NCI-H2171 (cell line): ENCODE measurements around the gene FREM1.

Experiments
- DNase-seq: peaks from one replicate; lab custom pipeline; 2025; lab: John Stamatoyannopoulos, UW

The FREM1 gene

DNA sequence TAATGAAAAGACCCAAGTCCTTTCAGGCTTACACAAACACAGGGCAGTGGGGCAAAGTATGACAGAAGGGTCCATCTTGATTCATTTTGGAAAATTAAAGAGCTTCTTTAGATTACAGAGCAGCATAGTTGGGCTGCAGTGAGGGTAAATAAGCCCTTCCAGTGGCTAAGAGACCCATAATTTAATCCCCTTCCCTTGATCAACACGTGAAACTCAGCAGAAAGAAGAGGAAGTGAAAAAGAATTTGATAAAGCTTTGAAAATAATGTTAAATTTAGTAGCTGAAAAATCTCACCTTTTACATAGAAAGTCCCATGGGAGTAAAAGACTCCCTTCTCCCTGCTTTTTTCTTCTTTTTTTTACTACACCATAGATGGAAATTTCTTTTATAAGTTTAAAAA, 87.6 kb downstream of the FREM1 start:
- no peak for DNase-seq

DNA sequence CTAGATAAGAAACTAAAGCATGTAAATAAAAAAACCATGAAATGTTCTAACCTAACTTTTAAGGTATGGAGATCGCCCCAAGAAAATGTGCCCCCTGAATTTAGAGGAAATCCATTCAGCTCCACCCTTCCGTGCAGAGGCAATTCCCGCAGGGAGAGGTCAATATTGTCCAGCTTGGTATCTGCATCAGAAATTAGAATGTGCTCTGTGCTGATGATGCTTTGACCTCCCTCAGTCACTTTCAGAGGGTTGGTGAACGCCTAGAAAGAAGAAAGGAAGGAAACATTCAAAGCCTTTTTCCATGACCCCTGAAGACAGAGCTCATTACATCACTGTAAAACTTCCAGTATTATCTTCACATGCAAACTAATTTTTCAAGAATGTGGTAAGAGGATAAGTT, 91.0 kb downstream of the FREM1 start:
- DNase-seq: no peak

DNA sequence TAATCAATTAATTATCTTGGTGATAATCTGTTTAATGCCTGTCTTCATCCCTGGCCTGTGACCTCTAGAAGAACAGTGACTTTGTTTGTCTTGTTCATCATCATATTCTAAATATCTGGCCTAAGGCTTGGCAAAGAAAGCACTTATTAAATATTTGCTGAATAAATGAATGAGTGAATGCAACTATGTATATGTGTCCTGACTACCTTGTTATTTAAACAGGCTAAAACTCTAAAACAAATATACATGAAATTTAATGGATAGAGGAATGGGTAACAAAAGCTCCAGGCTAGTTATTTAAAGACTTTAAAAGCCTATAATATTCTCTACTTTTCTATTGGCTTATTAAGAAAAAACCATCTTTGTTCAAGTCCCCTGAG, 96.0 kb downstream of the FREM1 start:
- no peak for DNase-seq

DNA sequence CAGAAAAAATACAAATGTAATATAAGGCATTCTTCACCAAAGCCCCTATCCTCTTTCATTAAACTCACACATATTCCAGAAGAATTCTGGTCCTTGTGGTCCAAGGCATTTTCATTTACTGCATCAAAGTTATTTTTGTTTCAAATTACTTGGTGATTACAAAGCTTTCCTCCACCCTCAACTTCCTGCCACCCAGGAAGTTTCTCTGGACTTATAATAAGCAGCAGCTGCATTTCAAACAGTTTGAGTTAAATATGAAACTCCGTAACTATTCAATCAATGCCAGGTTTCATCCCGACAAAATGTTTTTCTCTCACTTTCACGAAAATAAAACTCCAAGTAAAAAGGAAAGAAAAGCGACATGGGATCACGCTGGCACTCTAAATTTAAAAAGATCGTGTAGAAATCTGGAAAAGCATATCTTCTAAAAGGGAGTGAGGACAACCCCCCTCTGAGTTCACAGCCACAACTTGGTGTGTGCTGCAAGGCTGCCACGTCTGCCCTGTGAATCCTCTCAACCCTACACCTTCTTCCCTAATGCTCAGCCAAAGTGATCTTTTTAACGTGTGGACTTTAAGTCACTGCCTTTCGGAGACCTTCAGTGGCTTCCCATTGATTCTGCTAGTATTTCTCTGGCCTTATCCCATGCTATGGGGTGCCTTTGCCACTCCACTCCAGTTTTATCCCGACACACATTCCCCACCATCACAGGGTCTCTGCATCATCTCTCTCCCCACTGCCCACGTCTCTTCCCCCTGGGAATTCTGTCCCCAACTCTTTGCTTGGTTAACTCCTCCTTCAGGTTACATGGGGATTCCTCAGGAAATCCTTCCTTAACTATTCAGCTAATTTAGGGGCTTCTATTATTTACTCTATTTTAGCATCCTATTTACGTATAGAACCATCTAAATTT, 96.6 kb downstream of the FREM1 start:
- no peak for DNase-seq

DNA sequence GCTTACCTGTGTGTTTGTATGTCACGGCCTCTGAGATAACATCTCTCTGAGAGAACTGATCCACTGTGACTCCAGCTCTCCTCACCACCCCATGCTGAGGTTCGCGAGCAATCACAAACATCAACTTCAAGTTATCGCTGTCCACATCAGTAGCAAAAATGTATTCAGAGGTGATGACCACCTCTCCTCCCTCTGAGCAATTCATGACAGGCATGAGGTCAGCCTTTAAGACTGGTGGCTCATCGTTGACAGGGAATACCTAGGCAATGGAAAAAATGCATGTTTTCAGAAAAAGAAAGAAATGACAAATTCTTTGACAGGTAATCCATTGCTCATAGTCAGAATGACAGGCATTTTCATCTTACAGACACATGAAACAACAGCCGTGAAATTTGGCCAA, 97.4 kb downstream of the FREM1 start:
- DNase-seq: no peak

DNA sequence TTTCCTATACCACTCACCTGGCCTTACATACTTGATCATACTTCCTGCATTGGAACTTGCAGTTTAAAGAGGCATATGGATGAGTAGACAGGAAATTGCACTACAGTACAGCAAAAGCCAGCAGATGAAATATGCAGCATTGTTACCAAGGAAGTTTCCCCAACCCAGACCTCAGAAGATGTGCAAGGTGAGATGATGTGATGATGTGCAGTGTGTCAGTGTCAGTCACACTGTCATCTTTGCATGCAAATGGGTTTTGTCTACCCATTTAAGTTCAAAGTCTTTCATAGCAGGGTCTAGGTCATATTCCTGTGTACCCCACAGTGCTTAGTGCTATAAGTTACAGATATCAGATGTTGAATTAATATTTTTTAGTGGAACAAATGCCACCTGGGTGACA, 98.4 kb downstream of the FREM1 start:
- DNase-seq: no peak

DNA sequence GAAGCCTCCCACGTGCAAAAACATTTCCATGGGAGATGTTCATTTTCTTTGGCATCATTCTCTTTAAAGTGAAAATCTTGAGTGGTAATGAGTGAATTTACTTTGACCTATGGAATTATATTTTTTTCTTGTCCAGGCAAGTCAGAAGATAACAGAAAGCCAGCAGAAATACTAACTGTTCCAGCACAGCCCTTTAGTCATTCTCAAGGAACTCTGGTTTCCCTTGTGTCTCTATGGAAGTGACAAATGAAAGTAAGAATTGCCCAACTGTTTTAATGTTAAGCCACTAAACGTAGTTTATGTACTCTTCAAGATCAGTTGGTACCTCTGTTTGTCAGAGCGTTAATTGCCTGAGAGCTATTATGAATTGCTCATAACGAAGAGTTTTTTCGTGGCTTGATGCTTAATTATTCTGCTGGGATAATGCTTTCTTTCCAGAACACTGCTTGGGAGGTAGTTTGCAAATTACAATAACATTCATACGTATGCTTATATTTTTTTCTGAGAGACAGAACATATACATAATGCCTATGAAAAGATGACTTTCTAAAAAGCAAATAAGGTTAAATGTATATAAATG, 103.2 kb downstream of the FREM1 start:
- DNase-seq: no peak

DNA sequence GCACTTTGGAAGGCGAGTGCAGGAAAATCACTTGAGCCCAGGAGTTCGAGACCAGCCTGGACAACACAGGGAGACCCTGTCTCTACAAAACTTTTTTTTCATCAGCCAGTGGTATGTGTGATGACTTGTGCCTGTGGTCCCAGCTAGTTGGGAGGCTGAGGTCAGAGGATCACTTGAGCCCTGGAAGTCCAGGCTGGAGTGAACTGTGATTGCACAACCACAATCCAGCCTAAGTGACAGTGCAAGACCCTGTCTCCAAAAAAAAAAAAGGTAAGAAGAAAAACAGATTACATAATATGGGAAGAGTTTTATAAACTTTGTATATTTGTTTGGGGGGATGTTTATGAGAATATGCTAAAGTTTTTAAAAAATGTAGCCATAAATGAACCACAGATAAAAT, 111.2 kb downstream of the FREM1 start:
- DNase-seq: no peak

DNA sequence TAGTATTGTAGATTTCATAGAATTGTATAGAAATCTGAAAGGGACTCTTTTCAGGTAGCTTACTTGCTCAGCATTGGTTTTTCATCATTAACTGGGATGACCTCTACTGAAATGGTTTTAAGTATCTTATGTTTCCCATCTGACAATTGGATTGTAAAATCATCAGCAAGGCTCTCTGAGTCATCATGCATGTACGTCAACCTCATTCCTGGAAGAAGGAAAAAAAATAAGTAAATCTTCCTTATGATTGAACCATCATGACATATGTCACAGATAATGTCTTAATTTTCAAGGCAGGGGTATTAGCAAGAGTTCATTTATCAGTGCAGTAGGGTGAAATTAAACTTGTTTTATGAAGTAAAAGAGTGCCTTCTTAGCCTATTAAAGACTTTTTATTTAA, 112.8 kb downstream of the FREM1 start:
- DNase-seq: no peak

DNA sequence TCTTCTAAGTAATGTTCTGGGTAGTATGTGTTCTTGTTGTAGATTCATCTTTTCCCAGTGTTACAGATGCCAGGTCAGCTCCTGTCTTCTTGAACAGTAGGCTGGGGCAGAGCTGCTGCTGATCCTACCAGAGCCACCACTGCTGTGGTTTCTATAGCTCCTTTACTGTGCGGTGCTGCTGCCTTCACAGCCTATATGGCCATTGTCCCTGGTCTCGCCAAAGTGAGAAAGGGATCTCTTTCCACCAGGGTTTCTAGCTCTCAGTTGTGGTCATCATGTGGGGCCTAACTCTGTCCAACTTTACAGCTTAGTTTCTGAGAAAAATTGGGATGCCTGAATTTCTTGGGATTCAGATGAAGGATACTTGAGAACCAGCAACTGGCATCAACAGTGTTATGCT, 116.8 kb downstream of the FREM1 start:
- DNase-seq: no peak

DNA sequence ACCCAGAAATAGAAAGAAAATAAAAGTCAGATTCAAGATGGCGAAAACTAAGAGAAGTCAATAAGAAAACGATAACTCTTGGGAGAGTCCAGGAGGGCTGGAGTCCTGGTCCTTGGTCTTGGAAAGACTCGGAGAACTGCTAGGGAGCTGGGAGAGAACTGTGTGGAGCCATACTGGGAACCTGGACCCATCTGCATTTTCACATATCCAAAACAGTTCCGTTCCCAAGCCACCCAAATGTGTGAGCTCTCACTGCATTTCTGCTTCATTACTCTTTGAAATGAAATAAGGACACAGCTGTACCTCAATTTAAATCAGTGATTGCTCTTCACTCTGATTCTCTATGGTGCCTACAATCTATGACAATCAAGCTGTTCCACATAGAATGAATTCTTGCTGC, 119.6 kb downstream of the FREM1 start:
- DNase-seq: no peak

DNA sequence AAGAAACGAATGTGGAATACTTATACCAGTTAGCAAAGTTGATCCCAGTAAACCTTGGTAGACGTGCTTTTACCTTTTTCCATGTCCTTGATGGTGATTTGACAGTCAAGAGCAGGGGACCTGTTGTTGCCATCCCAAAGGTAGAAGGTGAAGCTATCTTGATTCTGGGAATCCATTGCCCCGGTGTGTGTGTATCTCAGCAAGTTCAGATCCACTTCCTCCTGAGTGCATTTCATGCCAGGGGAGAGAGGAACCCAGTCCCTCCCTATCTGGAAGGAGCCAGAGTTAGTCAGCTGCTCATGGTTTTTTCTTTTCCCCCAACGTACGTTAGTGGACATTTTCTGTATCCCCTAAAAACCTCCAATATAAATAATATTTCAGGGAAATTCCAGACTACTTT, 121.4 kb downstream of the FREM1 start:
- no peak for DNase-seq

DNA sequence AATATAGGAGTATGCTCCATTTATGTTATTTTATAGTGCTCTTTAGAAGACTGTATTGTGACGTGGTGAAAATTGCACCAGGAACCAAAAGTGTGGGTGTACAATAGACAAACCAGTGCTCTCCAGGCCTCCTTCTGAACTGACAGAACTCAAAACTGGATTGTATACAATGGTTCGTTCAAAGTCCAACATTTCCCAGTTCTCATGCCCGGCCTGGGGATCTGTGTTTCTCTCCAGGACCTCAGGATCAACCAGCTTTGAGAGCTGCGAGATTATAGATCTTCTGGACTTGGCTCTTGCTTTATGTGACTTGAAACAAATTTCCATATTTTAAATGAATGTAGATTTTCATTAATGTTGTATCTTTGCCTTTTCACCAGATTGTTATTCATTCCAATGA, 126.9 kb downstream of the FREM1 start:
- no peak for DNase-seq

DNA sequence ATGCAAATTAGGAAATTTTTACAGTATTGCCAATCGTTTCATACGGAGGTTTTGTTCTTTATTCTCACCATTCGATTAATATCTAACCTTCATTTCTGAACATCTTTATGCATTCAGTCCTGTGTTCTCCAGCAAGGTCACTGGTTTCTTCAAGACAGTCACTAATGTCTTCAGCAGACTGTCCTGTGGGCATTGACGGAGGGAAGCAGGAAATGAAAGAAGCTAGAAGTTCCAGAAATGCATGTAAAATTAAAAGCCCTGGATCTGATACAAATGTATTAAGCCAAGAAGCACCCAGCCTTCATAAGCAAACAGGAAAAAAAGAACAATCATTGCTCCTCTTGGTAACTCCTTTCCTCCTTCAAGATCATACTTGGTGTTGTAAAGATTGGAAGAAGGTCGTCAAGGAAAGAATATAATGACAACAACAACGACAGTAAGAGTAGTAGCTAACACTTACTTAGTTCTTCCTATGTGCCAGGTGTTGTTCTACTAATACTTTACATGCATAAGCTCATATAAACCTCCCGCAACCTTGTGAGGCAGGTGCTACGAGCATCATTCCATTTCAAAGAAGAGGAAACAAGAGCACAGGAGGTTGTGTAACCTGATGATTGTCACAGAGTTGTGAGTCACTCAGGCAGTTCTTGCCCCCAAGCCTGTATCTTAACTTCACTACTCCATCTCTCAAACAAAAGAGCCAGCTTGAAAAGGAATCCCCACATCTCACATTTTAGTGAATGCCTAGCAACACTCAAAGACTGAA, 127.8 kb downstream of the FREM1 start:
- DNase-seq: no peak

DNA sequence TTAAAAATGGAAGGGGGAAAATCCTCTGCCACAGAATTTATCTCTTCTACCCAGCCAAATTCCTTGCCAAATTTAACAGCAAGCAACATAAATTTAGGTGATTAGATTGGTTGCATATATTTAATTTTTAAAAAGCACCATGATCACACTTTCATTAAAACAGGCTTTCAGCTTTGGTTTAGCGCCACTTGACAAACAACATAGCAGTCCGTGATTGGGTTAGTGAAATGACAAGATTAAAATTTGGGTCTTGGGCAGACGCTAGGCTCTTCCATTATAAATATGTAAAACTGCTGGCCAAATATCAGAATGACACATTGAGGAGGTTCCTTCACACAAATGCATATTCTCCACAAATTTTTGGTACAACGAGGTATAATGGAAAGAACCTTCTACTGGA, 129.5 kb downstream of the FREM1 start:
- DNase-seq: no peak

DNA sequence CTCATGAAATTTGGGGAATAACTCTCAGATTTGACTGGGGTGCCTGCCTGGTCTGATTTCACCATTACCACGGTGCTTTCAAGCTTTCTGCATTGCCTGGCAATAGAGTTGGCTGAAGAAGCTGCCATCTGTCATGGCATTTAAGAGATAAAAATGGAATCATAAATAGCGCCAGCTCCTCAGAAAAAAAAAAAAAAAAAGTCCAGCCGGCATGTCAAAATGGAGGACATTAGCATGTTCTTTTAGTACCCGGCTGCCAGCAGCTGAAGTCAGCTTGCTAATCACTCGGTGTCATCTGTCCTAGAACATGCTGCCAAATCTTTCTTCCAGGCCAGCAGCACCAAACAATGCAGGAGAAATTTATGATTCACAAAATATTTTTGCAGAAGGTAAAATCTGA, 130.0 kb downstream of the FREM1 start:
- peak; percentile 55 for DNase-seq

DNA sequence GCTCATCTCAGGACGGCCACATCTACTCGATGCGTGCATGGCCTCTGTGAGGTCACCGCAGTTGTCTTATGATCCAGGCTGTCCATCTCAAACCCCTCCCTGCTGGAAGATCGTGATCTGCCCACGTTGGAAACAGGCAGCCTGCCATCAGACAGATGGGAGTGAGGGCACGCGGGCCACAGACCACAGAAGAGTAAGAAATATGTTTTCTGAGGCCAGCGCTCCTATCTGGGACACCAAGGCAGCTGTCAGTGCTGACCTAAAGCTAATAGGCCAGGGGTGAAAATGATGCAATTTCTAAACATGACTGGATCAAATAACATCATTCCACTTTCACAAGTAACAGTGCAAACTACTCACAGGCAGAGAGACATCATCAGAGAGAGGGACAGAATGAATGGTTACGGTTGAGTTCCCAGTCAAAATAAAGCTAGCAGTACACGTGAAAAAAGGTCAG, 130.6 kb downstream of the FREM1 start:
- no peak for DNase-seq

DNA sequence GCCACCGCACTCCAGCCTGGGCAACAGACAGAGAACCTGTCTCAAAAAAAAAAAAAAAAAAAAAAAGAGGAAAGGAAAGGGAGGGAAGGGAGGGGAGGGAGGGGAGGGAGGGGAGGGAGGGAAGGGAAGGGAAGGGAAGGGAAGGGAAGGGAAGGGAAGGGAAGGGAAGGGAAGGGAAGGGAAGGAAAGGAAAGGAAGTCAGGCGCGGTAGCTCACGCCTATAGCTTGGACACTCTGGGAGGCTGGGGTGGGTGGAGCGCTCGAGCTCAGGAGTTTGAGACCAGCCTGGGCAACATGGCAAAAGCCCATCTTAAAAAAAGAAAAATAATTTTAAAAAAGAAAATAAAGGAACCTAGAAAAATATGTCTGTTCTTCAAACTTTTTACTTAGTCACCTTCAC, 131.7 kb downstream of the FREM1 start:
- DNase-seq: no peak

DNA sequence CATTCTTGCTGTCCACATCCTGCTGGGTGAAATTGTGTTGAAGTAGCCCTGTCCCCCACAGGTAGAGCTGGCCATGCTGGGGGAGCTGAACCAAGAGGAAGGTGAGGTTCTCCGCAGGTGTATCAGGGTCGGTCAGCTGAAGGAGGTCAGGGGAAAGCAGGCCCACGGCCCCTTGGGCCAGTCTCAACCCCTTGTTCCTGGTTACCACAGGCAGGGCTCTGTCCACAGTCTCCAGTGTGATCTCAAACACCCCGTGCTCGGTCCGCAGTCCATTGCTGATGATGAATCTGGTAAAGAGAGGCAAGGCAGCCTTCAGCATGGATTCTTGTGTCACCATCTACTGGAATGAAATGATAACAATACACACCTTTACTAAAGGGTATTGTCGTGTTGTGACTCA, 134.3 kb downstream of the FREM1 start:
- DNase-seq: no peak

DNA sequence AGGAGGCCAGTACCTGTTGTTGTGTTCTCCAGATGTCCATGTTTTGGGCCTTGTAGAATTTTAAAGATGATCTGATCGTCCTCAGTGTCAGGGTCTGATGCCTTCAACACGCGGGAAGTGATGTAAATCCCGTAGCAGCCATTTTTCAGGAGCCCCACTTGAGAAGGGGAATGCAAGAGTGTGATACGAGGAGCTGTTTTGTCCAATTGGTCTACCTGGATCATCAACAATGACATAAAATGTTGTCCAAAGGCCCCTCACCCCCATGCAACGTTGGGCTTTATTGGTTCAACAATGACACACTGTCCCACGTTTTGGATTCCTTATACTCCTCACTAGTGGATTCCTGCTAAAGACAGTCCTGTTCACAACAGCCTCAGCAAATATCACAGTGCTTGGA, 139.6 kb downstream of the FREM1 start:
- DNase-seq: no peak

DNA sequence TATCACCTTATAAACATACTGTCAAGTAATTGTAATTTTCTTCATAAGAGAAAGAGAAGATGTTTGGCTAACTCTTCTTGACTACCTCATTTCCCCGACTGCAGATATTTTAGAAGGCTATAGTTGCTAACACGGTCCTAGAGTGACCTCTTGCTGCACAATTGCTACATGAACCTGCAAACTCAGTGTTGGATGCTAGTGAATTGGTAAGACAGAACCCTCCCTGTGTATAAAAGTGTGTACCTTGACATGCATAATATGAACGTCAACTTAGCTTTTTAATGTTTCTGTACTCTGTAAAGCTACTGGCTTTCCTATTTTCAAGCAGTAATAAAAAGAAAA, 141.0 kb downstream of the FREM1 start:
- no peak for DNase-seq

DNA sequence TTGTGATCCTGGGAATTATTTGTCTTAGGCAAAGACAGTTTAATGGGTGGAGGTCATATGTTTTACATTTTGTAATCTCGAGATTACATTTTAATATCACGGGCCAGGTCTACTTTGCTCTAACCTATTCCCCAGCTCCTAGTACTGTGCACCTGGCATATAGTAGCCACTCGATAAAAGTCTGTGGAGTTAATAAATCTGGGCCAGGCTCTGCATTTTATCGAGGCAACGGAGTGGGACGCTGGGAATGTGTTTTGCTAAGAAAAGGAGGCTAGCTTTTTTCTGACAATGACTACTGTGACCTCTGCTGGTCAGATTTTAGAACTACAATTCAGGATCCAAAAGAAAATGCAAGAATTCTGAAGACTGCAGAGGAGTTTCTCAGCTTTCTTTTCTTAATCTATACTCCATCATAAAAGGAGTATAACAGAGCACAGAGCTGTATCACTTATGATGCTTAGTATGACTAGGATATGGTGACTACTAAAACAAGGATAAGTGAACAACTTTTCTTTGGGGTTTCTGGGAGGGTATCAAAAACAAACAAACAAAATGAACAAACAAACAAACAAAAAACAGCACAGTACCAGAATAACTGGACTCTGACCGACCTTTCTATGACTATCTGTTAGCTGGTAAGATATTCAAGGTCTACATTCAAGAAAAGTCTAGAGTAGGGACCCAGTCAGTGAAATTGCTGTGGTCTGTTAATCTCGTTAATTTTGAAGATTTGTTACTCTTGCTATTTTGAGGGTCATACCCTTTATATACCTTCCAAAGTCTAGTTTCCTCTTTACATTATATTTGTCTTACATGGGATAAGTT, 141.6 kb downstream of the FREM1 start:
- no peak for DNase-seq
